Measurements from ENCODE around the gene TMEM131L. TPM values are rescaled to one million over a fixed set of nuclear protein-coding genes. Genes with fewer than 3 reads are reported as not detected.
"Not testable (repeated sequence)": the region's sequence is repeated elsewhere in the genome, so short reads cannot be mapped to it uniquely, and the experiment has no call there.

TMEM131L gene
- total RNA-seq, 1 donor from 2014 or later: 14.0 TPM

- no peak for DNase-seq (ENCODE audit: low spot score)
- ATAC-seq: peak; percentile 76
These were observed 32.1 kb downstream of the TMEM131L start for GRCh38 chr4:153497988-153498967.

- no peak for ATAC-seq
These were observed 32.8 kb downstream of the TMEM131L start for GRCh38 chr4:153499005-153499404.

GRCh38 chr4:153501578-153501977 lies 35.4 kb downstream of the TMEM131L start:
- ATAC-seq: no peak
- no peak for DNase-seq (ENCODE audit: low spot score)

More at GRCh38 chr4:153499005-153499404, 32.8 kb downstream of the TMEM131L start:
- no peak for DNase-seq (ENCODE audit: low spot score)

- DNase-seq (ENCODE audit: low spot score): no peak
- no peak for ATAC-seq
These were observed 36.4 kb downstream of the TMEM131L start for GRCh38 chr4:153502584-153502983.

GRCh38 chr4:153506341-153507309 lies 40.5 kb downstream of the TMEM131L start:
- ATAC-seq (no peak), DNase-seq (ENCODE audit: low spot score) (no peak)

- no peak for DNase-seq (ENCODE audit: low spot score)
- ATAC-seq: no peak
These were observed 41.3 kb downstream of the TMEM131L start for GRCh38 chr4:153507310-153508073.

GRCh38 chr4:153509212-153509611 lies 43.1 kb downstream of the TMEM131L start:
- ATAC-seq; DNase-seq (ENCODE audit: low spot score): not testable (repeated sequence)

- DNase-seq (ENCODE audit: low spot score) (no peak), ATAC-seq (peak; percentile 40)
These were observed 43.6 kb downstream of the TMEM131L start for GRCh38 chr4:153509724-153510123.

GRCh38 chr4:153510252-153511001 lies 44.3 kb downstream of the TMEM131L start:
- DNase-seq (ENCODE audit: low spot score): no peak
- ATAC-seq: peak; percentile 12

- ATAC-seq: no peak
- DNase-seq (ENCODE audit: low spot score): no peak
These were observed 44.9 kb downstream of the TMEM131L start for GRCh38 chr4:153511104-153511503.

GRCh38 chr4:153512162-153512852 lies 46.1 kb downstream of the TMEM131L start:
- DNase-seq (ENCODE audit: low spot score): no peak
- ATAC-seq: no peak

GRCh38 chr4:153512952-153513500 lies 46.9 kb downstream of the TMEM131L start:
- ATAC-seq (no peak), DNase-seq (ENCODE audit: low spot score) (no peak)

GRCh38 chr4:153513596-153513995 lies 47.4 kb downstream of the TMEM131L start:
- DNase-seq (ENCODE audit: low spot score): no peak
- no peak for ATAC-seq

GRCh38 chr4:153514001-153514526 lies 47.9 kb downstream of the TMEM131L start:
- DNase-seq (ENCODE audit: low spot score) (no peak), ATAC-seq (no peak)

- no peak for DNase-seq (ENCODE audit: low spot score)
- ATAC-seq: no peak
These were observed 48.7 kb downstream of the TMEM131L start for GRCh38 chr4:153514688-153515426.

GRCh38 chr4:153517159-153517558 lies 51.0 kb downstream of the TMEM131L start:
- DNase-seq (ENCODE audit: low spot score): no peak
- no peak for ATAC-seq

GRCh38 chr4:153518001-153518400 lies 51.8 kb downstream of the TMEM131L start:
- DNase-seq (ENCODE audit: low spot score) (peak; percentile 80), ATAC-seq (peak; percentile 82)

All from left lobe of liver (tissue), 2 donors.